ENCODE results near the gene YES1.
"Not testable (repeated sequence)": the region's sequence is repeated elsewhere in the genome, so short reads cannot be mapped to it uniquely, and the experiment has no call there.

YES1 gene

GRCh38 chr18:811182-811891 is 705 bp downstream of the YES1 start:
- Histone ChIP-seq H3K14ac (ENCODE audit: low read length) (no peak overlapping the region), H3K18ac (ENCODE audit: low read length) (peak overlapping the region; percentile 95), H2BK5ac (ENCODE audit: low read length) (peak overlapping the region; percentile 70), H2BK120ac (ENCODE audit: low read depth, low read length) (no peak overlapping the region), H2AK5ac (ENCODE audit: low read depth, low read length) (peak overlapping the region; percentile 77), H3K27me3 (ENCODE audit: control insufficient read depth in 3 of 3, insufficient read depth in 3 of 3, low read depth in 1 of 3, low read length in 3 of 3) (no peaks in the 10 kb centered on the region), H4K91ac (ENCODE audit: low read depth, low read length, poor library complexity) (no peak overlapping the region), H3K4me2 (ENCODE audit: insufficient read depth, low read length, poor library complexity, severe bottlenecking) (peak overlapping the region; percentile 37), H3K36me3 (replicated peaks in 1 of 2; ENCODE audit: control insufficient read depth in 2 of 2, insufficient read depth in 2 of 2, low read length in 2 of 2) (no peaks in the 10 kb centered on the region), H3K79me1 (ENCODE audit: low read depth, low read length) (no peaks in the 10 kb centered on the region), H3K9ac (ENCODE audit: low read depth, low read length, poor library complexity) (peak overlapping the region; percentile 93), H3K4me3 (ENCODE audit: low read length in 2 of 2) (peak overlapping the region; percentile 68 to 96), H3K27ac (replicated peaks; ENCODE audit: low read length) (peak overlapping the region; percentile 94), H3K9me3 (replicated peaks in 1 of 2; ENCODE audit: control insufficient read depth in 2 of 2, insufficient read depth in 1 of 2, low read depth in 1 of 2, low read length in 2 of 2) (peaks cover 0 to 7% of the 10 kb centered on the region in 2 donors), H2BK15ac (ENCODE audit: low read length) (no peak overlapping the region), H4K8ac (ENCODE audit: low read depth, low read length) (no peak overlapping the region), H2BK12ac (ENCODE audit: low read length) (no peak overlapping the region), H2AFZ (ENCODE audit: low read length) (peak overlapping the region; percentile 99), H3K4me1 (ENCODE audit: control insufficient read depth in 2 of 2, insufficient read depth in 1 of 2, low read depth in 1 of 2, low read length in 2 of 2) (peaks cover 2 to 20% of the 10 kb centered on the region in 2 donors), H3K23ac (ENCODE audit: low read depth, low read length, poor library complexity) (peak overlapping the region; percentile 66), H3K4ac (ENCODE audit: low read length) (no peak overlapping the region)
- DNase-seq (ENCODE audit: low spot score): peak; percentile 30
- no CpG with 5 or more reads among the region's 30 CpGs for WGBS, 2 donors (ENCODE audit: extremely low coverage in 2 of 2, insufficient read length in 2 of 2, insufficient replicate concordance in 1 of 2)

- Histone ChIP-seq H3K18ac (ENCODE audit: low read length) (no peak overlapping the region), H3K27ac (replicated peaks; ENCODE audit: low read length) (no peak overlapping the region), H3K4me2 (ENCODE audit: insufficient read depth, low read length, poor library complexity, severe bottlenecking) (no peak overlapping the region), H3K4me3 (ENCODE audit: low read length in 2 of 2) (peak overlapping the region in 1 of 2 donors; percentile 68), H3K9me3 (replicated peaks in 1 of 2; ENCODE audit: control insufficient read depth in 2 of 2, insufficient read depth in 1 of 2, low read depth in 1 of 2, low read length in 2 of 2) (peaks cover 0 to 7% of the 10 kb centered on the region in 2 donors), H3K14ac (ENCODE audit: low read length) (no peak overlapping the region), H4K8ac (ENCODE audit: low read depth, low read length) (no peak overlapping the region), H2BK5ac (ENCODE audit: low read length) (no peak overlapping the region), H3K36me3 (replicated peaks in 1 of 2; ENCODE audit: control insufficient read depth in 2 of 2, insufficient read depth in 2 of 2, low read length in 2 of 2) (no peaks in the 10 kb centered on the region), H2AK5ac (ENCODE audit: low read depth, low read length) (no peak overlapping the region), H3K9ac (ENCODE audit: low read depth, low read length, poor library complexity) (no peak overlapping the region), H4K91ac (ENCODE audit: low read depth, low read length, poor library complexity) (no peak overlapping the region), H3K79me1 (ENCODE audit: low read depth, low read length) (no peaks in the 10 kb centered on the region), H2BK120ac (ENCODE audit: low read depth, low read length) (no peak overlapping the region), H2BK12ac (ENCODE audit: low read length) (no peak overlapping the region), H3K4ac (ENCODE audit: low read length) (no peak overlapping the region), H3K4me1 (ENCODE audit: control insufficient read depth in 2 of 2, insufficient read depth in 1 of 2, low read depth in 1 of 2, low read length in 2 of 2) (peaks cover 2 to 20% of the 10 kb centered on the region in 2 donors), H2AFZ (ENCODE audit: low read length) (no peak overlapping the region), H3K23ac (ENCODE audit: low read depth, low read length, poor library complexity) (no peak overlapping the region), H3K27me3 (ENCODE audit: control insufficient read depth in 3 of 3, insufficient read depth in 3 of 3, low read depth in 1 of 3, low read length in 3 of 3) (no peaks in the 10 kb centered on the region), H2BK15ac (ENCODE audit: low read length) (no peak overlapping the region)
- no peak for DNase-seq (ENCODE audit: low spot score)
- WGBS, 2 donors (ENCODE audit: extremely low coverage in 2 of 2, insufficient read length in 2 of 2, insufficient replicate concordance in 1 of 2): 100% methylated on average over 1 of the region's 6 CpGs; no CpG with 5 or more reads in 1 of the 2 donors
Observed at GRCh38 chr18:809985-810642, 1.9 kb downstream of the YES1 start.

- H3K27ac ChIP-seq (replicated peaks; ENCODE audit: low read length); H3K27me3 ChIP-seq (ENCODE audit: control insufficient read depth in 3 of 3, insufficient read depth in 3 of 3, low read depth in 1 of 3, low read length in 3 of 3); H3K23ac ChIP-seq (ENCODE audit: low read depth, low read length, poor library complexity); H3K9ac ChIP-seq (ENCODE audit: low read depth, low read length, poor library complexity); H2BK5ac ChIP-seq (ENCODE audit: low read length); H2BK120ac ChIP-seq (ENCODE audit: low read depth, low read length); H3K14ac ChIP-seq (ENCODE audit: low read length); H3K79me1 ChIP-seq (ENCODE audit: low read depth, low read length); H3K4ac ChIP-seq (ENCODE audit: low read length); H2AK5ac ChIP-seq (ENCODE audit: low read depth, low read length); H2BK15ac ChIP-seq (ENCODE audit: low read length); H3K18ac ChIP-seq (ENCODE audit: low read length); H4K91ac ChIP-seq (ENCODE audit: low read depth, low read length, poor library complexity); H4K8ac ChIP-seq (ENCODE audit: low read depth, low read length); H2AFZ ChIP-seq (ENCODE audit: low read length); DNase-seq (ENCODE audit: low spot score); H3K4me3 ChIP-seq (ENCODE audit: low read length in 2 of 2); H2BK12ac ChIP-seq (ENCODE audit: low read length); H3K36me3 ChIP-seq (replicated peaks in 1 of 2; ENCODE audit: control insufficient read depth in 2 of 2, insufficient read depth in 2 of 2, low read length in 2 of 2); H3K9me3 ChIP-seq (replicated peaks in 1 of 2; ENCODE audit: control insufficient read depth in 2 of 2, insufficient read depth in 1 of 2, low read depth in 1 of 2, low read length in 2 of 2); H3K4me2 ChIP-seq (ENCODE audit: insufficient read depth, low read length, poor library complexity, severe bottlenecking): not testable (repeated sequence)
- H3K4me1 ChIP-seq (ENCODE audit: control insufficient read depth in 2 of 2, insufficient read depth in 1 of 2, low read depth in 1 of 2, low read length in 2 of 2): peaks cover 2 to 20% of the 10 kb centered on the region in 2 donors
- no CpG with 5 or more reads among the region's 11 CpGs for WGBS, 2 donors (ENCODE audit: extremely low coverage in 2 of 2, insufficient read length in 2 of 2, insufficient replicate concordance in 1 of 2)
Observed at GRCh38 chr18:809228-809627, 2.8 kb downstream of the YES1 start.

GRCh38 chr18:808502-808901 is 3.5 kb downstream of the YES1 start:
- H2AK5ac ChIP-seq (ENCODE audit: low read depth, low read length): no peak overlapping the region
- no peak overlapping the region for H2AFZ ChIP-seq (ENCODE audit: low read length)
- no peak overlapping the region for H2BK120ac ChIP-seq (ENCODE audit: low read depth, low read length)
- no peaks in the 10 kb centered on the region for H3K27me3 ChIP-seq (ENCODE audit: control insufficient read depth in 3 of 3, insufficient read depth in 3 of 3, low read depth in 1 of 3, low read length in 3 of 3)
- H3K9ac ChIP-seq (ENCODE audit: low read depth, low read length, poor library complexity): no peak overlapping the region
- WGBS, 2 donors (ENCODE audit: extremely low coverage in 2 of 2, insufficient read length in 2 of 2, insufficient replicate concordance in 1 of 2): no CpG with 5 or more reads among the region's 2 CpGs
- no peak overlapping the region for H3K4me3 ChIP-seq (ENCODE audit: low read length in 2 of 2)
- H3K4me1 ChIP-seq (ENCODE audit: control insufficient read depth in 2 of 2, insufficient read depth in 1 of 2, low read depth in 1 of 2, low read length in 2 of 2): peaks cover 2 to 20% of the 10 kb centered on the region in 2 donors
- H3K79me1 ChIP-seq (ENCODE audit: low read depth, low read length): no peaks in the 10 kb centered on the region
- H3K27ac ChIP-seq (replicated peaks; ENCODE audit: low read length): no peak overlapping the region
- no peak overlapping the region for H4K91ac ChIP-seq (ENCODE audit: low read depth, low read length, poor library complexity)
- H4K8ac ChIP-seq (ENCODE audit: low read depth, low read length): no peak overlapping the region
- H3K18ac ChIP-seq (ENCODE audit: low read length): no peak overlapping the region
- no peak overlapping the region for H3K23ac ChIP-seq (ENCODE audit: low read depth, low read length, poor library complexity)
- no peak overlapping the region for H2BK12ac ChIP-seq (ENCODE audit: low read length)
- peaks cover 0 to 7% of the 10 kb centered on the region in 2 donors for H3K9me3 ChIP-seq (replicated peaks in 1 of 2; ENCODE audit: control insufficient read depth in 2 of 2, insufficient read depth in 1 of 2, low read depth in 1 of 2, low read length in 2 of 2)
- no peak overlapping the region for H3K14ac ChIP-seq (ENCODE audit: low read length)
- no peak overlapping the region for H2BK5ac ChIP-seq (ENCODE audit: low read length)
- no peaks in the 10 kb centered on the region for H3K36me3 ChIP-seq (replicated peaks in 1 of 2; ENCODE audit: control insufficient read depth in 2 of 2, insufficient read depth in 2 of 2, low read length in 2 of 2)
- no peak overlapping the region for H2BK15ac ChIP-seq (ENCODE audit: low read length)
- no peak overlapping the region for H3K4ac ChIP-seq (ENCODE audit: low read length)
- H3K4me2 ChIP-seq (ENCODE audit: insufficient read depth, low read length, poor library complexity, severe bottlenecking): no peak overlapping the region
- no peak for DNase-seq (ENCODE audit: low spot score)

All from neuronal stem cell (in vitro differentiated cells).